Right renal pelvis (tissue), 4 donors: ENCODE results near the gene DPEP2NB. TPM values are rescaled to one million over a fixed set of nuclear protein-coding genes. Genes with fewer than 3 reads are reported as not detected.
"Not testable (repeated sequence)": the region's sequence is repeated elsewhere in the genome, so short reads cannot be mapped to it uniquely, and the experiment has no call there.

Experiments used
- DNase-seq, 4 donors: peaks; one replicate each; pipeline ENCODE4 v3.0.0-alpha.2; 2013; ENCODE audit warnings: low read depth in 4 of 4, low spot score in 3 of 4, missing footprints in 1 of 4
- polyA plus RNA-seq, 4 donors: library from polyadenylated mRNA; unstranded; fragments of 120-200 nt; gene quantifications; one replicate each; pipeline ENCODE4 v1.2.1, GENCODE V29; 2013; ENCODE audit not compliant: insufficient read length in 4 of 4

Gene DPEP2NB
- polyA plus RNA-seq, 4 donors = not detected

DNA sequence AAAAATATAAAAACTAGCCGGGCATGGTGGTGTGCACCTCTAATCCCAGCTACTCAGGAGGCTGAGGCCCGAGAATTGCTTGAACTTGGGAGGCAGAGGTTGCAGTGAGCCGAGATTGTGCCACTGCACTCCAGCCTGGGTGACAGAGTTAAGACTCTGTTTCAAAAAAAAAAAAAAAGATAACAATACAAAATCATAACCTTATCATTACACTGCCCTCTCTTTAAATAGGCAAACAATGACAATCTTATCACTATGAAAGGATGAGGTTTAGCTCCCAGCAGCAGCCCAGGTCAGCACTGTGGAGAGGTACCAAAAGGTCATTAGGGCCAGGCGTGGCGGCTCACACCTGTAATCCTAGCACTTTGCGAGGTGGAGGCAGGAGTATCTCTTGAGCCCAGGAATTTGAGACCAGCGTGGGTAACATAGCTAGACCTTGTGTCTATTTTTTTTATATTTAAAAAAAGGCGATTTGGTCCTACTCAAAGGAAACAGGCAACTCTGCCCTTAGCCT, 3.5 kb upstream of the DPEP2NB start:
- no peak for DNase-seq

DNA sequence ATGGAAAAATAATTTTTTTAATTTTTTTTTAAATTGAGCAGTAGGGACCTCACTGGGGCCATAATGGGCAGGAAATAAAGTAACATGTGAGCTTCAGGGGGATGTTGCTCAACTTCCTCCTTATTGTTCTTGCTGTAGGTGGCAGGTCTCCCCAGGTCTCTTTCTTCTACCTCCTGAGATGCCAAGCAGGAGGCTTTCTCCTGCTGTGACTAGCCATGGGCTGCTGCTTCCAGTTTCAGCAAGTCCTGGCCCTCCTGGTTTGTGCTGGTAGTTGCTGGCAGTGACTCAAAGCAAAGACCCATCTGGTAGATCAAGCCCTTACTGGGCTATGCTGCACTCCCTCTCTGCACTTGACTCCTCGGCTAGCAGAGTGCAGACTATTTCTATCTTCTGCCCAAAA, 2.3 kb downstream of the DPEP2NB start:
- DNase-seq = no peak

DNA sequence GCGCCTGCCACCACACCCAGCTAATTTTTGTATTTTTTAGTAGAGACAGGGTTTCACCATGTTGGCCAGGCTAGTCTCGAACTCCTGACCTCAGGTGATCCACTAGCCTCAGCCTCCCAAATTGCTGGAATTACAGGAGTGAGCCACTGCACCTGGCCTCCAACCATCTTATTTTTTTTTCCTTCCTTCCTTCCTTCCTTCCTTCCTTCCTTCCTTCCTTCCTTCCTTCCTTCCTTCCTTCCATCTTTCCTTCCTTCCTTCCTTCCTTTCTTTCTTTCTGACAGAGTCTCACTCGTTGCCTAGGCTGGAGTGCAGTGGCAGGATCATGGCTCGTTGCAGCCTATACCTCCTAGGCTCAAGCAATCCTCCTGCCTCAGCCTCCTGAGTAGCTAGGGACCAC, 5.8 kb downstream of the DPEP2NB start:
- not testable (repeated sequence) for DNase-seq

DNA sequence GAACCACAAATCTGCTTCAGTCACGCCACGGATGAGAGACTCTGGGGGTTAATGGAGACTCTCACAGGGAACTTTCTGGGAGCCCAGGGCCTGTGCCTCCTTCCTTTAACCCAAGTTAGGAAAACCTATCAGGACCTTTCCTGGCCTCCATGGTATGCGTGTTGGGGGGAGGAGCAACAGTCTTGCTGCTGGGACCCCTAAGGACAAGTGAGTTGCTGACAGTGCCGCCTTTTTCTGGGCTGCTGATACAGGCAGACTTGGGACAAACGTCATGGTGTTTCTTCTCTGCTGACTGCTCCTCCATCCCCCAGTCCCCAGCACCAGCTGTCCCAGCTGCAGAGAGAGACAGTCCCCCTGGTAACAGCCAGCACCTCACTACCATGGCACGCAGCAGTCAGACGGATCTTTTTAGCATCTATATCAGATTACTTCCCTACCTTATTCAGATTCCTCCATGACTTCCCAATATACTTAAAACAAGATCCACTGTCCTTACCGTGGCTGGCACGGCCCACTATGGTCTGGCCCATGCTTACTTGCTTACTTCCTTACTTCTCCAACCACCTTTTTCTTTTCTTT, 6.5 kb downstream of the DPEP2NB start:
- DNase-seq = no peak

DNA sequence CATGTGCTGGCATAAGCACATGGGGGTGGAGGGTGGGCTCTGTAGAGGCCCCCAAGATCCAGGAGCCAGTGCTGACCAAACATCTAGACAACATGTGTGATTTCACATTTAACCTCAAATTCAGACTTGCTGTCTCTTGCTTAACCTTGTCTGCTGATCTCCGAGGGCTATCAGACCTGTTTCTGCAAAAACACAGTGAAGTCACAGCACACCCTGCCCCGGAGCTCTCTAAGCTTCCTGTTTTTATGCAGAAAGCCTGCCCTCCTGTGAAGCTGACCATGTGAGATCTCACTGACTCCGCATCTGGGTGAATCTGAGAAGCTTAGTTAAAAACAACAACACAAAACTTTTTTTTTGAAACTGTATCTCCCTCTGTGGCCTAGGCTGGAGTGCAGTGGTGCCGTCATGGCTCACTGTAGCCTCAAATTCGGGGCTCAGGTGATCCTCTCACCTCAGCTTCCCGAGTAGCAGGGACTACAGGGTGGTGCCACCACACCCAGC, 9.9 kb downstream of the DPEP2NB start:
- no peak for DNase-seq

DNA sequence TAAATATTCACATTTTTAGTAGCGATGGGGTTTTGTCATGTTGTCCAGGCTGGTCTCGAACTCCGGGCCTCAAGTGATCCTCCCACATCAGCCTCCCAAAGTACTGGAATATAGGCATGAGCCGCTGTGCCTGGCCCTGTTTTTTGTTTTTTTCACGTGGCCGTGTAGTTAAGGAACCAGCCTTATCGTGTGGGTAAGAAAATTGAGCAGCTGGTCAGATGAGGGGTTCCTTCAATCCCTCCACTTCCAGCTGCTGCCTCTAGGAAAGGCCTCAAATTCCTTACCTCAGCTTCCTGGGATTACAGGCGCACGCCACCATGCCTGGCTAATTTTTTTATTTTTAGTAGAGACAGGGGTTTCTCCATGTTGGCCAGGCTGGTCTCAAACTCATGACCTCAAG, 10.5 kb downstream of the DPEP2NB start:
- DNase-seq = no peak

DNA sequence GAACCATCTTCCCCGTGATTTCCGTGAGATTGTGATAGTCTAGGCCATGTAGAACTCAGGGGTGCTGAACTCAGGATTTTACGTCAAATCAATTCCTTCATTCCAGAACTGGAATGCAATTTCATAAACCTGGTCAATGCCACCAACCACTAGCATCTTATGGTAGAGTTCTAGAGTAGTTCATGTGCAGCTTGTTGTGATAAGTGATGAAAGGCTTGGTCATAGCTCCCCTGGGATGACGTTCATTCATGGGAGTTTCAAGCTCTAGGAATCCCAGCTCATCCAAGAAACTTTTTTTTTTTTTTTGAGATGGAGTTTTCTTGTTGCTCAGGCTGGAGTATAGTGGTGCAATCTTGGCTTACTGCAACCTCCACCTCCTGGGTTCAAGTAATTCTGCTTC, 12.7 kb downstream of the DPEP2NB start:
- no peak for DNase-seq

DNA sequence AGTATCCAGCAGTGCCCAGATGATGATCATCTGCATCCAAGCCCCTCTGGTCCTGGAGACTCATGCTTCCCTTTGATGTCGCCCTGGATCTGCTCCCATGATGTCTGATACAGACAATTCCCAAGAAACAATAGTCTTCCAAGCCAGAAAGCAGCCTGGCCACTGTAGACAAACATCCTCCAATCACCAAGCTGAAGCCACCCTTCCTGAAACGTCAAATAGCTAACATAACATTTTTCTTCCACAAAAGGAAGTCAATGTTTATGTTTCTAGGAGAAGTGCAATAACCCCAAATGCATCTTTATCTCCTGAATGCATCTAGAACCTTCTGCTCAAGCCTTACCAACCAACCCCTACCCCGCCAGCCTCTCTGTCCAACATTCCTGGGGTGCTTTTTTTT, 15.3 kb downstream of the DPEP2NB start:
- DNase-seq = no peak

DNA sequence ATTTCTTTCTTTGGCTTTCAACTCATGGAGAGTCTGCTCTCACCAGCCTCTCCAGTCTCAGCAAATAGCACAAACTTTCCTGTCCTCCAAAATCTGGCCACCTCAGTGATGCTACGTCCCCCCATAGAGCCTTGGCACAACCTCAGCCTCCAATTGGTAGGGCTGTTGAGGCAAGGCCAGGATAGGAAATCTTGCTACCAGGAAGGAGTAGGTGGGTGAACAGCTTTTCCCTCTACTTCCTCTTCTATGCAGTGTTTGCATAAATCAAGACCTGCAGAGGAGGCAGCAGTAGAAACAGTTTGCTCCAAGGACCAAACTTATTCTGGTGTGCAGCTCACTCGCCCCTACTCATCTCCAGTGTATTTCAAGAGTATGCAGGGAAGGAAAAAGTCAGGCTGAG, 15.7 kb downstream of the DPEP2NB start:
- DNase-seq = no peak

DNA sequence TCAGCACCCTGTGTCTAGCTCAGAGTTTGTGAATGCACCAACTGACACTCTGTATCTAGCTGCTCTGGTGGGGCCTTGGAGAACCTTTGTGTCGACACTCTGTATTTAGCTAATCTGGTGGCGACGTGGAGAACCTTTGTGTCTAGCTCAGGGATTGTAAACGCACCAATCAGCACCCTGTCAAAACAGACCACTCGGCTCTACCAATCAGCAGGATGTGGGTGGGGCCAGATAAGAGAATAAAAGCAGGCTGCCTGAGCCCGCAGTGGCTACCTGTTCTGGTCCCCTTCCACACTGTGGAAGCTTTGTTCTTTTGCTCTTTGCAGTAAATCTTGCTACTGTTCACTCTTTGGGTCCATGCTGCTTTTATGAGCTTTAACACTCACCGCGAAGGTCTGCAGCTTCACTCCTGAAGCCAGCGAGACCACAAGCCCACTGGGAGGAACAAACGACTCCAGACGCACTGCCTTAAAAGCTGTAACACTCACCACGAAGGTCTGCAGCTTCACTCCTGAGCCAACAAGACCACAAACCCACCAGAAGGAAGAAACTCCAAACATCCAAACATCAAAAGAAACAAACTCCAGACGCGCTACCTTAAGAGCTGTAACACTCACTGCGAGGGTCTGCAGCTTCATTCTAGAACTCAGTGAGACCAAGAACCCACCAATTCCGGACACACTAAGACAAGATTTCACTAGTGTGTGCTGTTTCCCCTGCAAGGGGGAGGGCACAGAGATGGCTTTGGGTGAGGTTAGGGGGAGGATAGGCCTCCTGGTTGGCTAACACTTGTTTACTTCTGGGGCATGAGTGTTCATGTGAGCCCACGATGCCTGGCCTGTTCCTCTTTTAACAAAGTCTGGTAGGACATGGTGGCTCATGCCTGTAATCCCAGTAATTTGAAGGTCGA, 16.7 kb downstream of the DPEP2NB start, which contains the start of gene DPEP2:
DPEP2 (minus strand) TSS at position 706 of the 910 bp plus-strand sequence. CDS start 6,272 bp downstream, outside the sequence.
- not testable (repeated sequence) for DNase-seq

DNA sequence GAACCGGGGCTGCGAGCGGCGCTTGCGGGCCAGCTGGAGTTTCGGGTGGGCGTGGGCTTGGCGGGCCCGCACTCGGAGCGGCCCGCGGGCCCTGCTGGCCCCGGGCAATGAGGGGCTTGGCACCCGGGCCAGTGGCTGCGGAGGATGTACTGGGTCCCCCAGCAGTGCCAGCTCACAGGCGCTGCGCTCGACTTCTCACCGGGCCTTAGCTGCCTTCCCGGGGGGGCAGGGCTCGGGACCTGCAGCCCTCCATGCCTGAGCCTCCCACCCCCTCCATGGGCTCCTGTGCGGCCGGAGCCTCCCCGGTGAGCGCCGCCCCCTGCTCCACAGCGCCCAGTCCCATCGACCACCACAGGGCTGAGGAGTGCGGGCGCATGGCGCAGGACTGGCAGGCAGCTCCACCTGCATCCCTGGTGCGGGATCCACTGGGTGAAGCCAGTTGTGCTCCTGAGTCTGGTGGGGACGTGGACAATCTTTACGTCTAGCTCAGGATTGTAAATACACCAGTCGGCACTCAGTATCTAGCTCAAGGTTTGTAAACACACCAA, 17.4 kb downstream of the DPEP2NB start:
- not testable (repeated sequence) for DNase-seq

DNA sequence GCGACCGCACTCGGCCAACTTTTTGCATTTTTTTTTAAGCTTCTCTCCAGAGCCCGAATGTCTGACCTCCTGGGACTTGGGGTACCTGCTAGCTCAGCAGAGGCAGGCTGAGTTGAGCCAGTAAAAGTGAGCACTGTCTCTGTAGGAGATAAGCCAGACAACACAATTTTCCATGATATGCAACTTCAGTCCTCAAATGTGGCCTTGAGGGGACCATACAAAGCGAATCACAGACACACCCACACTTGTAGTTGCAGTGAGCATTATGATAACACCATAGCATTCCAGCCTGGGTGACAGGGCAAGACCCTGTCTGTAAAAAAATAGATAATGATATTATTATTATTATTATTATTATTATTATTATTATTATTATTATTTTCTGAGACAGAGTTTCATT, 19.0 kb downstream of the DPEP2NB start:
- DNase-seq = no peak

DNA sequence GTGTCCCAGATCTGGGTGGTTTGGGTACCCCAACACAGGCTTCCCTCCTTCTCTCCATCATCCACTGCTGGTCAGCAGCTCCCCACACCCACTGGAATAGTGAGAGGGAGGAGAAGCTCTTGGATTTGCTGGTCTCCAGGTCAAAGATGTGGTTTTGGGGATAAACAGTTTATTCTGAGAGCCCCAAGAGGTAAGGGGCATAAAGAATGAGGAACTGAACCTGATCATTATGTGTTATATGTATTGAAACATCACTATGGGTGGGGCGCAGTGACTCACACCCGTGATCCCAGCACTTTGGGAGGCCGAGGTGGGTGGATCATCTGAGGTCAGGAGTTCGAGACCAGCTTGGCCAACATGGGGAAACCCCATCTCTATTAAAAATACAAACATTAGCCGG, 20.3 kb downstream of the DPEP2NB start:
- DNase-seq = no peak

DNA sequence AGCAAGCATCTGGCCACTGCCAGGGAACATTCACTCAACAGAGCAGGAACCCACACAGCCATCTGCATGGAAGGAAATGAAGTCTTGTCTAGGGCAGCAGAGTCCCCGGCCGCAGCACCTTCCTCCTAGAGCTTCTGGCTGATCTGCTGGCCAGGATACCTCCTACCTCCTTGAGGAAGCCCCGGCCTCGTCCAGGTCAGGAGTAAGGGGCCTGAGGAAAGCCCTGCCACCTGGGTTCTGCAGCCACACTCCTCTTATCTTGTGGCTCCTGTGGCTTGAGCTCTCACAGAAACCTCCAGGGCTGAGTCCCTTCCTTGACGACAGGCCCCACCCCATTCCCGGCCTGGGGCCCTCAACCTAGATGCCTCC, 21.7 kb downstream of the DPEP2NB start:
- not testable (repeated sequence) for DNase-seq

DNA sequence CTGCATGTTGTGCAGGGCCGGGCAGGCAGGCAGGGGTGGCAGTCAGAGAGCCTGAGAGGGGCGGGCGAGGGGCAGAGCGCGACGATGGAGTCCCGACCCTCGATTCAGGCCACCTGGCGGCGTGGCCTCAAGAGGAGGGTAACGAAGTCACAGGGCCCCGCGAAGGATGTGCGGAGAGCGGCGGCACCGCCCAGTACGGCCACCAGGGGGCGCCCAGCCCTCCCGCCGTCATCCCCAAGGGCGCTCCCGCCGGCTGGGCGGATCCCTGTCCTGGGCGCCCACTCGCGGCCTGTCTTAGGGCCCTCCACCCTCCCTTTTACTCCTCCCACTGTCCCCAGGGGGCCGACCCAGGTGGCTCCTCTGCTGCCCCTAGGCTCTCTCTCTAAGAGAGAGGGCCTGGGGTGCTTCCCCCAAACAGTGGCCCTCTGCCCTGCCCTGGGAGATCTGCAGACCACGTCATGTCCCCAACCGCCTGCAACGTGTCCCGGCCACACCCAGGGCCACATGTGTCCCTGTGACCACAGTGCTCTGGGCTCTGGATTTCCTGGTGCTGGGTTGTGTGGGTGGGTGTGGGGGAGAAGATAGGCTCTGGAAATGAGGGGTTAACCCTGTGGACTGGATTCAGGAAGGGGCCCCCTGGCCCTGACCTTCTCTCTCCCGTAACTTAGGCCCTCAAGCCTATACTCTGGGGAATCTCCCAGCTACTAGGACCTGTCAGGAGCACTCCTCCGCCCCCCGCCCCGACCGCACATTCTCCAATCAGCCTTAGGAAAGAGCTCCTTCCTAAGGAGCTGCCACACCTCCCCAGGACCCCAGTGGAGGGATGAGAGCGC, 22.3 kb downstream of the DPEP2NB start:
- peak in 2 of 4 donors; percentile 40 to 54 for DNase-seq

DNA sequence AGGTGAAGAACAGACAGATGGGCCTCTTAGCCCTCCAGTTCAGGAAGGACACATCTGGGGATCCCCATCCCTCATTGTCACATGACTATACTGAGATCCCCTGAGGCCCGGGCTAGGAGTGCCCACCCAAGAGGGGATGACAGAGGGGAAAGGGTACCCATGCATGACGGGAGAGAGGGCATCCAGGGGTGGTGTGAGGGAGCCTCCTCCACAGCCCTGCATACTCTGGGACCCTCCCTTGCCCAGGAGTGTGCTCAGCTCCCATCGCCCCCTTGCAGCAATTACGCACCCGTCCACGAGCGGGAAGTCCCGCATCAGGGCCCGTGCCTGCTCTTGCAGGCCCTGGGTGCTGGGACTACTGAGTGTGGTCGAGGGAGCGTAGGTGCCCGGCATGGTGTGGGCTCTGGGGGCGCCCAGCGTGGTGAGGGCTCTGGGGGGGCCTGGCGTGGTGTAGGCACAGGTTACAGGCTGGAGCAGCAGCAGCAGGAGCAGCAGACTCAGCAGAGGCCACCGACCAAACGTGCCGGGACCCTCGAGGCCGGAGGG, 23.0 kb downstream of the DPEP2NB start:
- DNase-seq = no peak

DNA sequence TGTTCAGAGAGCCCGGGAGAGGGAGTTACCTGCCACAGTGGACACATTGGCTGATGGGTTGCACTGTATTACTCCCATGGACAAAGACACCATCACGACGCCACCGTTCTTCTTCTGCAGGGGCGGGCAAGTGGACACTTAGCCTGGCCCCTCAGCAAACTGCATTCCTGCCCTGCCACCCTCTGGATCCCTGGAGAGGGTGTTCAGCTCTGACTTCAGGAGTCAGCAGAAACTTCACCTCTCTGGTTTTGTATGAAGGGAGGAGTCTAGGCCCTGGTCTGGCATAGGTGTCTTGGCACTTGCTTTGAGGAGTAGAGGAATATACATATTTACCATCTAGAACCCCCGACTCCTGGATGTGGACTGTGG, 25.7 kb downstream of the DPEP2NB start:
- DNase-seq = no peak

DNA sequence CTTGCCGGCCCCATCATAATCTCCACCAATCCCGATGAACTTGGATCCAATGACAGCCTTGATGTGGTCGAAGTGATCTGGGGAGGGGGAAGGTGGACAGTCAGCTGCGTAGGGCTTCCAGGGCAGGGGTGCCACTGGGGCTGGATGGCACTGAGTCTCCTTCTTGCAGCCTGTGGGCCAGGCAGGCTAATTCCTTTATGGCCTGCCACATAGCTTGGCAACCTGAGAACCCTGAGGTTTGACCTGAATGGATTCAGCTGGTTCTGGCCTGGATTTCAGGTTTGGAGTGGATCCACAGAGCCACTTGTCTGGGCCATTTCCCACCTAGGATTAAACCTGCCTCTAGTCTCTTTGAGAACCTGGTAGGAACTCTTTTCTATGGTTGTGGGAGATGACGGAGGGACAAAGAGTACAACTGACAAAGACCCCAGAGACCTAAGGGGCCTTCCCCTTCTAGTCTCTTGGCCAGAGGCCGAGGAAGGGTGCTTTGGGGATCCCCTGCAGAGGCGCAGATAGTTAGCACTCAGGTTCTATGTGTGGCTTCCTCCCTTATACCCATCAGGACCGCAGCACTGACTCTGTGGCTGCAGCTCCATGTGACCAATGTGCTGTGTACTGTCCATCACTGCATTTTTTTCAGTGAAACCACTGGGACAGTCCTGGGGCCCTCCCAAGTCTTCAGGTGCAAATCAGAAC, 26.2 kb downstream of the DPEP2NB start:
- DNase-seq = no peak

DNA sequence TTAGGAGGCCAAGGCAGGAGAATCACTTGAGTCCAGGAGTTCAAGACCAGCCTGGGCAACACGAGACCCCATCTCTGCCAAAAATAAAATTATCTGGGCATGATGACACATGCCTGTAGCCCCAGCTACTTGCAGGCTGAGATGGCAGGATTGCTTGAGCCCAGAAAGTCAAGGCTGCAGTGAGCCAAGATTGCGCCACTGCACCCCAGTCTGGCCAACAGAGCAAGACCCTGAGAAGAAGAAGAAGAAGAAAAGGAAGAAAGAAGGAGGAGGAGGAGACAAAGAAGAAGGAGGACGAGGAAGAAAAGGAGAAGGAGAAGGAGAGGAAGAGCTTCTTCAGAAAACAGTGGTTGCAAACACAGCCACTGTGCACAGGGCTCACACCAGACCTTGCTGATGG, 27.0 kb downstream of the DPEP2NB start:
- DNase-seq = no peak
